K562 (cell line): Measurements from ENCODE around the gene PATJ. TPM values are rescaled to one million over a fixed set of nuclear protein-coding genes. Genes with fewer than 3 reads are reported as not detected.

Experiments
- ATAC-seq: fragments of 200-7000 bp; cut with Tn5 transposase; 3 replicates; pipeline ENCODE4 v1.9.1; 2020; ENCODE audit warnings: moderate library complexity
- BruUV-seq: library from RNA; stranded (reverse); fragments of 400-500 nt; replicated peaks from 2 replicates; lab custom pipeline; 2021; lab: Mats Ljungman, UMichigan
- CTCF ChIA-PET: fragments of 300-600 bp; formaldehyde crosslinking; extraction: SDS; loops from one replicate; lab custom pipeline; 2021; ENCODE audit warnings: low intra/inter-chr PET ratio; lab: Yijun Ruan, JAX
- POLR2A ChIA-PET: fragments of 300-600, 350-650 bp; sonication (Branson Sonifier 250); formaldehyde crosslinking; extraction: SDS; loops from one replicate; lab custom pipeline; 2021; ENCODE audit warnings: antibody characterized with exemption, inconsistent platforms; lab: Yijun Ruan, JAX
- DNase-seq, 4 experiments: peaks; one replicate each; pipeline versions ENCODE4 v3.0.0 to v3.0.0-alpha.2; 2011 to 2018; ENCODE audit warnings: low spot score in 3 of 4, mixed read lengths in 3 of 4; ENCODE audit errors: extremely low read depth in 1 of 4
- FAIRE-seq: peaks from 2 replicates; lab custom pipeline; 2011; peaks lifted over from hg19 to GRCh38; lab: Jason Lieb, UNC
- H2AFZ ChIP-seq: 2 replicates; pipeline ENCODE4 v1.6.0; 2011; ENCODE audit warnings: low read depth, low read length, control low read depth, inconsistent platforms
- H3K27ac ChIP-seq: fragments of 200-600 bp; 3 replicates; pipeline ENCODE4 v1.8.0; 2011; ENCODE audit warnings: low read depth, mild to moderate bottlenecking, control low read depth, inconsistent platforms, low read length, moderate library complexity, mixed read lengths; ENCODE audit errors: extremely low read depth
- H3K27me3 ChIP-seq, 2 experiments: fragments of 300-600 bp in 1 of 2; 2 replicates in 1 of 2; 3 replicates in 1 of 2; pipeline versions ENCODE4 v1.6.0 to v1.8.0; 2011; ENCODE audit warnings: inconsistent platforms in 2 of 2, low read length in 2 of 2, mild to moderate bottlenecking in 1 of 2, mixed read lengths in 1 of 2, moderate library complexity in 1 of 2; ENCODE audit not compliant: control insufficient read depth in 2 of 2, insufficient read depth in 2 of 2
- H3K36me3 ChIP-seq: fragments of 300-600 bp; 3 replicates; pipeline ENCODE4 v1.8.0; 2011; ENCODE audit warnings: mild to moderate bottlenecking, low read length, inconsistent platforms; ENCODE audit not compliant: control insufficient read depth, insufficient read depth
- H3K4me1 ChIP-seq, 2 experiments: fragments of 200-600 bp in 1 of 2; replicated peaks in 1 of 2; 2 replicates in 1 of 2; 3 replicates in 1 of 2; pipeline versions ENCODE4 v1.5.1 to v1.8.0; 2011; ENCODE audit warnings: inconsistent platforms in 2 of 2, low read length in 2 of 2, mild to moderate bottlenecking in 1 of 2, mixed read lengths in 1 of 2, moderate library complexity in 1 of 2; ENCODE audit not compliant: control insufficient read depth in 2 of 2, insufficient read depth in 2 of 2
- H3K4me2 ChIP-seq: 2 replicates; pipeline ENCODE4 v1.6.1; 2011; ENCODE audit warnings: low read length, control low read depth, inconsistent platforms, mixed read lengths; ENCODE audit not compliant: insufficient read depth
- H3K4me3 ChIP-seq: fragments of 200-600 bp; sonication (generic), shearing (Covaris generic); 2 replicates; pipeline ENCODE4 v1.5.1; 2016; ENCODE audit warnings: control low read depth, inconsistent platforms
- H3K79me2 ChIP-seq: fragments of 200-600 bp; 3 replicates; pipeline ENCODE4 v1.8.0; 2011; ENCODE audit warnings: low read length, inconsistent platforms; ENCODE audit not compliant: control insufficient read depth, insufficient read depth
- H3K9ac ChIP-seq, 2 experiments: 2 replicates each; pipeline versions ENCODE4 v1.6.0 to v1.6.1; 2011; ENCODE audit warnings: low read depth in 2 of 2, low read length in 2 of 2, control low read depth in 1 of 2, inconsistent platforms in 1 of 2, mild to moderate bottlenecking in 1 of 2, mixed read lengths in 1 of 2; ENCODE audit not compliant: insufficient read depth in 1 of 2
- H3K9me1 ChIP-seq: one replicate; pipeline ENCODE4 v1.6.0; 2011; ENCODE audit warnings: inconsistent platforms, mild to moderate bottlenecking, low read length, moderate library complexity; ENCODE audit not compliant: control insufficient read depth, insufficient read depth
- H3K9me3 ChIP-seq: replicated peaks from 2 replicates; pipeline ENCODE4 v1.5.1; 2011; ENCODE audit warnings: low read depth, low read length, inconsistent platforms; ENCODE audit not compliant: control insufficient read depth, insufficient read depth
- H4K20me1 ChIP-seq: replicated peaks from 2 replicates; pipeline ENCODE4 v1.6.1; 2011; ENCODE audit warnings: low read length, inconsistent platforms, mixed read lengths; ENCODE audit not compliant: control insufficient read depth, insufficient read depth
- ADNP ChIP-seq: fragments of 200-800 bp; sonication (Bioruptor generic); IDR thresholded peaks from 2 replicates; pipeline ENCODE4 v1.6.1; 2016; ENCODE audit warnings: missing genetic modification characterization, missing compliant biosample characterization
- GATAD2A ChIP-seq: fragments of 450-650 bp; IDR thresholded peaks from 2 replicates; pipeline ENCODE4 v1.6.1; 2017
- HEY1 ChIP-seq: fragments of 250-450 bp; sonication (Bioruptor Pico); IDR thresholded peaks from 2 replicates; pipeline ENCODE4 v1.5.0; 2020; ENCODE audit warnings: mild to moderate bottlenecking, moderate library complexity, borderline replicate concordance
- LARP7 ChIP-seq: fragments of 450-650 bp; IDR thresholded peaks from 2 replicates; pipeline ENCODE4 v1.6.1; 2016
- MIER1 ChIP-seq: fragments of 450-650 bp; IDR thresholded peaks from 2 replicates; pipeline ENCODE4 v1.6.1; 2016; ENCODE audit warnings: antibody characterized with exemption, mild to moderate bottlenecking, low read depth
- PHTF2 ChIP-seq: fragments of 250-450 bp; sonication (Bioruptor Pico); IDR thresholded peaks from 2 replicates; pipeline ENCODE4 v1.5.0; 2021; ENCODE audit warnings: mild to moderate bottlenecking
- SMAD2 ChIP-seq: fragments of 150-350 bp; IDR thresholded peaks from 2 replicates; pipeline ENCODE4 v1.6.1; 2014; ENCODE audit warnings: low read depth, mild to moderate bottlenecking, low read length
- TGIF2 ChIP-seq: sonication (generic); formaldehyde crosslinking; IDR thresholded peaks from 2 replicates; pipeline ENCODE4 v1.8.1; 2022; ENCODE audit warnings: mild to moderate bottlenecking, missing genetic modification reagents, moderate library complexity
- USF2 ChIP-seq: sonication (generic); formaldehyde crosslinking; IDR thresholded peaks from 2 replicates; pipeline ENCODE4 v1.5.0; 2020; ENCODE audit warnings: missing genetic modification reagents
- ZNF133 ChIP-seq: fragments of 250-450 bp; sonication (Bioruptor Pico); IDR thresholded peaks from 2 replicates; pipeline ENCODE4 v1.4.0; 2020; ENCODE audit warnings: mild to moderate bottlenecking
- ZNF232 ChIP-seq: sonication (generic); formaldehyde crosslinking; IDR thresholded peaks from 2 replicates; pipeline ENCODE4 v1.8.0; 2022; ENCODE audit warnings: mild to moderate bottlenecking, missing genetic modification reagents
- ZNF316 ChIP-seq: fragments of 450-650 bp; IDR thresholded peaks from 2 replicates; pipeline ENCODE4 v1.6.1; 2016
- ZNF407 ChIP-seq: fragments of 450-650 bp; IDR thresholded peaks from 2 replicates; pipeline ENCODE4 v1.6.1; 2016; ENCODE audit warnings: low read depth
- ZNF436 ChIP-seq: fragments of 250-450, 450-650 bp; sonication (Bioruptor Pico); formaldehyde crosslinking; IDR thresholded peaks from 2 replicates; pipeline ENCODE4 v1.7.0; 2020; ENCODE audit warnings: mild to moderate bottlenecking
- ZNF449 ChIP-seq: fragments of 250-450 bp; sonication (Bioruptor Pico); IDR thresholded peaks from 2 replicates; pipeline ENCODE4 v1.8.0; 2022; ENCODE audit warnings: moderate library complexity, mild to moderate bottlenecking, inconsistent platforms
- WGBS: fragments of 100-300 bp; shearing (Covaris generic); methylation state at CpG from one replicate; pipeline ENCODE4 v1.1.6; 2016; ENCODE audit warnings: low coverage, mixed read lengths; ENCODE audit not compliant: insufficient coverage; ENCODE audit errors: missing lambda C conversion rate; 5-methylcytosine and 5-hydroxymethylcytosine counted together
- in situ Hi-C: fragments of 300-500 bp; cut with MboI; formaldehyde crosslinking; loops from 4 replicates; pipeline ENCODE4 v1.15.0; 2018; ENCODE audit warnings: inconsistent platforms, mixed read lengths
- intact Hi-C: fragments of 100-400 bp; cut with micrococcal nuclease; formaldehyde crosslinking; loops from 2 replicates; pipeline ENCODE4 v1.14.2; 2022
- polyA plus RNA-seq, 8 experiments: library from polyadenylated mRNA; depleted of rRNA in 4 of 8; stranded (reverse) in 5 of 8; unstranded in 3 of 8; fragments of >200 nt; fragmentation: Nextera tagmentation in 2 of 8; fragmentation: Illumina TruSeq in 1 of 8; extraction: Ambion mirVana in 2 of 8; extraction: Trizol in 1 of 8; gene quantifications; 2 replicates each; pipeline versions ENCODE4 v1.2.1 to v1.2.3, GENCODE V29; 2011 to 2014; ENCODE audit warnings: inconsistent platforms in 1 of 8, missing spikeins in 1 of 8
- total RNA-seq, 7 experiments: library from RNA; depleted of rRNA in 6 of 7; stranded (reverse); fragments of >200 nt in 6 of 7; fragmentation: Illumina TruSeq in 2 of 7; extraction: Trizol in 2 of 7; gene quantifications; 2 replicates each; pipeline versions ENCODE4 v1.2.1 to v1.2.3, GENCODE V29; 2011 to 2021; ENCODE audit warnings: low replicate concordance in 1 of 7

PATJ gene
- total and polyA plus RNA-seq, 9 of the 15 experiments (the other 6 are each of a cell fraction or from before 2014, with no cell fraction given), result 0.22 TPM; not detected in 8

- H3K4me2 ChIP-seq, result no peak overlapping the region
- no peak overlapping the region for H3K4me3 ChIP-seq
- TF ChIP-seq ZNF232 (CRISPR knock-in tag) (no peak), SMAD2 (no peak), ZNF407 (no peak), PHTF2 (CRISPR knock-in tag) (no peak), HEY1 (no peak), MIER1 (no peak), GATAD2A (no peak), ZNF436 (CRISPR knock-in tag) (no peak), ZNF449 (CRISPR knock-in tag) (no peak), USF2 (CRISPR knock-in tag) (no peak), LARP7 (no peak), ADNP (tag) (no peak), TGIF2 (CRISPR knock-in tag) (no peak), ZNF316 (no peak), ZNF133 (CRISPR knock-in tag) (no peak)
- no peaks in the 10 kb centered on the region for H4K20me1 ChIP-seq
- POLR2A ChIA-PET, result interaction anchor here (0.7 kb wide), 1 partner anchor 95 kb away, joined by 3 read pairs; no protein-coding TSS in a partner anchor
- no peaks in the 10 kb centered on the region for H3K27me3 ChIP-seq
- no peaks in the 10 kb centered on the region; a peak in 1 of 5 replicates for H3K4me1 ChIP-seq
- no peak for ATAC-seq
- no peak for DNase-seq
- H3K79me2 ChIP-seq, result peaks cover 24% of the 10 kb centered on the region
- 100% methylated on average over 2 of the region's 3 CpGs for WGBS
- intact Hi-C loops, result loop anchor here (10.0 kb wide), 1 partner anchor 753 kb away; no protein-coding TSS in a partner anchor
- CTCF ChIA-PET, result no interaction called here
- H3K9me1 ChIP-seq, result no peaks in the 10 kb centered on the region
- no peak for FAIRE-seq
- in situ Hi-C loops, result no loop called here
- H3K9me3 ChIP-seq, result no peaks in the 10 kb centered on the region
- H3K36me3 ChIP-seq, result peaks cover 4% of the 10 kb centered on the region; the same call in 1 of the 3 replicates
- no peak overlapping the region for H3K9ac ChIP-seq
- BruUV-seq, result no TSS peak
- no peak overlapping the region for H2AFZ ChIP-seq
- no peak overlapping the region for H3K27ac ChIP-seq
Measured at GRCh38 chr1:61727544-61727943, 14.7 kb upstream of the PATJ start.
